ENCODE data around the gene CYTH2. TPM values are rescaled to one million over a fixed set of nuclear protein-coding genes. Genes with fewer than 3 reads are reported as not detected.

Gene CYTH2
- total and polyA plus RNA-seq, 2 of the 8 experiments (the other 6 are each of a cell fraction or from before 2014, with no cell fraction given): 43.7 to 71.4 TPM

- peaks cover 6% of the 10 kb centered on the region; the same call in 1 of the 2 replicates for H3K23me2 ChIP-seq (ENCODE audit: low read depth, low read length)
- H3K4ac ChIP-seq (replicated peaks; ENCODE audit: insufficient read length, low read depth, low read length): no peak overlapping the region
- H2BK20ac ChIP-seq (ENCODE audit: low read length): no peak overlapping the region
- POLR2A ChIA-PET (ENCODE audit: partially characterized antibody): interaction anchor here (0.6 to 14.8 kb wide), 19 partner anchors 8 to 497 kb away, joined by 3 to 176 read pairs (median 3); partner anchors contain the start of gene KDELR1
- FAIRE-seq (peak; percentile 71), DNase-seq (ENCODE audit: low read depth in 1 of 2, low spot score in 2 of 2) (peak; percentile 67 to 99)
- CTCF ChIA-PET (ENCODE audit: partially characterized antibody): interaction anchor here (0.7 to 5.5 kb wide), 39 partner anchors 9 to 192 kb away, joined by 3 to 105 read pairs (median 5); partner anchors contain the start of genes EMP3, FAM83E, GRWD1 and KDELR1
- H2AFZ ChIP-seq (ENCODE audit: low read length): no peak overlapping the region
- no peak overlapping the region for H3K4me3 ChIP-seq (ENCODE audit: extremely low read depth in 1 of 4, insufficient read depth in 2 of 4, low read depth in 3 of 4, low read length in 4 of 4)
- H3K18ac ChIP-seq (ENCODE audit: extremely low read depth, low read length): no peak overlapping the region
- no peak overlapping the region for H2BK15ac ChIP-seq (ENCODE audit: low read length)
- no peak overlapping the region for H2AK5ac ChIP-seq (ENCODE audit: low read depth, low read length)
- no peak overlapping the region for H3K9ac ChIP-seq (replicated peaks in 1 of 4; ENCODE audit: extremely low read depth in 1 of 4, low read depth in 3 of 4, low read length in 3 of 4)
- H4K20me1 ChIP-seq (replicated peaks in 1 of 2; ENCODE audit: control insufficient read depth in 1 of 2, insufficient read depth in 2 of 2, low read length in 2 of 2): peaks cover 0 to 2% of the 10 kb centered on the region in 2 experiments
- H3K27ac ChIP-seq (ENCODE audit: low read depth, low read length): no peak overlapping the region
- H4K91ac ChIP-seq (replicated peaks; ENCODE audit: insufficient read length, low read length): no peak overlapping the region
- 33% methylated on average over 19 of the region's 19 CpGs; no CpG with 5 or more reads in 1 of the 2 experiments for WGBS, 2 experiments (ENCODE audit: extremely low coverage in 1 of 2, insufficient coverage in 1 of 2, insufficient read length in 1 of 2, insufficient replicate concordance in 2 of 2, low coverage in 1 of 2, low lambda C conversion rate in 2 of 2, missing lambda C conversion rate in 1 of 2)
- no peaks in the 10 kb centered on the region; a peak in 1 of 8 replicates for H3K36me3 ChIP-seq (ENCODE audit: control insufficient read depth in 2 of 4, insufficient read depth in 4 of 4, low read length in 3 of 4)
- H3K27me3 ChIP-seq (replicated peaks in 1 of 4; ENCODE audit: control insufficient read depth in 3 of 4, extremely low read depth in 1 of 4, insufficient read depth in 3 of 4, low read length in 3 of 4): peaks cover 0 to 5% (median 4%) of the 10 kb centered on the region in 4 experiments; a peak in 3 of 7 replicates
- H4K8ac ChIP-seq (ENCODE audit: extremely low read depth, insufficient read depth, low read length): no peak overlapping the region
- H2BK5ac ChIP-seq (ENCODE audit: low read depth, low read length): no peak overlapping the region
- H3K4me2 ChIP-seq (ENCODE audit: insufficient read depth in 1 of 2, low read depth in 2 of 2, low read length in 2 of 2): peak overlapping the region in 1 of 2 experiments; percentile 45; a peak in 3 of 4 replicates
- H4K5ac ChIP-seq (ENCODE audit: insufficient read length, low read depth, low read length): no peak overlapping the region
- peak overlapping the region; percentile 94; the same call in 1 of the 2 replicates for H2BK12ac ChIP-seq (ENCODE audit: low read depth, low read length)
- H3K79me1 ChIP-seq (ENCODE audit: low read depth, low read length): no peaks in the 10 kb centered on the region; the same call in 1 of the 2 replicates
- H3K56ac ChIP-seq (replicated peaks; ENCODE audit: insufficient read length, low read depth, low read length): no peak overlapping the region
- H3K14ac ChIP-seq (ENCODE audit: insufficient read length): no peak overlapping the region
- H3K23ac ChIP-seq (ENCODE audit: insufficient read length): no peak overlapping the region
- H2BK120ac ChIP-seq (replicated peaks; ENCODE audit: low read depth, low read length): no peak overlapping the region
- peaks cover 0 to 21% (median 15%) of the 10 kb centered on the region in 4 experiments; a peak in 6 of 7 replicates for H3K4me1 ChIP-seq (replicated peaks in 1 of 4; ENCODE audit: control insufficient read depth in 3 of 4, insufficient read depth in 4 of 4, low read length in 3 of 4)
- H3K9me3 ChIP-seq (ENCODE audit: insufficient read depth in 2 of 2, low read depth in 1 of 2, low read length in 1 of 2): no peaks in the 10 kb centered on the region
- no peaks in the 10 kb centered on the region for H3K79me2 ChIP-seq (ENCODE audit: control insufficient read depth in 1 of 2, insufficient read depth in 2 of 2, low read length in 2 of 2)
- TF ChIP-seq SP4 (IDR thresholded peaks at IDR 0.05; ENCODE audit: low read length) (no peak), RXRA (IDR thresholded peaks at IDR 0.05; ENCODE audit: insufficient read depth, low read depth, low read length) (no peak), CTCF (IDR thresholded peaks at IDR 0.05; ENCODE audit: control extremely low read depth in 1 of 3, insufficient read depth in 1 of 3, low read depth in 1 of 3, low read length in 3 of 3) (peak; percentile 94 to 99 (median 98)), EP300 (IDR thresholded peaks at IDR 0.05; ENCODE audit: borderline replicate concordance in 1 of 2, low read depth in 2 of 2, low read length in 2 of 2) (no peak), GABPA (IDR thresholded peaks at IDR 0.05; ENCODE audit: borderline replicate concordance, insufficient read depth, low read length) (peak; percentile 63; the same call in 1 of the 2 replicates), YY1 (IDR thresholded peaks at IDR 0.05; ENCODE audit: low read depth, low read length) (0 out of 2 replicates have a peak, but pooled peaks have one; percentile 18), CREB1 (IDR thresholded peaks at IDR 0.05) (0 out of 2 replicates have a peak, but pooled peaks have one; percentile 51)
- TF ChIP-seq, protein P1, sequence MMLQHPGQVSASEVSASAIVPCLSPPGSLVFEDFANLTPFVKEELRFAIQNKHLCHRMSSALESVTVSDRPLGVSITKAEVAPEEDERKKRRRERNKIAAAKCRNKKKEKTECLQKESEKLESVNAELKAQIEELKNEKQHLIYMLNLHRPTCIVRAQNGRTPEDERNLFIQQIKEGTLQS (IDR thresholded peaks at IDR 0.05; ENCODE audit: insufficient read depth, low read depth, low read length): no peak
Measured at GRCh38 chr19:48489608-48490216, 20.5 kb downstream of the CYTH2 start.
